Dendritic cell treated with granulocyte-macrophage colony-stimulating factor and Interleukin-4, amounts not matched to agents 40 ng/mL and 50 ng/mL, for 4 days (primary cell): Measurements from ENCODE around the gene EGR2.

Experiments used
- H3K27ac Mint-ChIP-seq: one replicate; pipeline ENCODE4 v1.8.0; 2022; ENCODE audit warnings: mild to moderate bottlenecking, mixed read lengths
- H3K27me3 Mint-ChIP-seq: one replicate; pipeline ENCODE4 v1.8.0; 2022; ENCODE audit warnings: mild to moderate bottlenecking, mixed read lengths
- H3K36me3 Mint-ChIP-seq: one replicate; pipeline ENCODE4 v1.8.0; 2022; ENCODE audit warnings: low read depth, mixed read lengths
- H3K4me1 Mint-ChIP-seq: one replicate; pipeline ENCODE4 v1.8.0; 2022; ENCODE audit warnings: low read depth, mixed read lengths
- H3K4me3 Mint-ChIP-seq: one replicate; pipeline ENCODE4 v1.8.0; 2022; ENCODE audit warnings: mild to moderate bottlenecking, moderate library complexity, mixed read lengths
- H3K9me3 Mint-ChIP-seq: one replicate; pipeline ENCODE4 v1.8.0; 2022; ENCODE audit warnings: mixed read lengths
- intact Hi-C: fragments of 100-400 bp; cut with micrococcal nuclease; formaldehyde crosslinking; loops from one replicate; pipeline ENCODE4 v1.15.0; 2022

The EGR2 gene

DNA sequence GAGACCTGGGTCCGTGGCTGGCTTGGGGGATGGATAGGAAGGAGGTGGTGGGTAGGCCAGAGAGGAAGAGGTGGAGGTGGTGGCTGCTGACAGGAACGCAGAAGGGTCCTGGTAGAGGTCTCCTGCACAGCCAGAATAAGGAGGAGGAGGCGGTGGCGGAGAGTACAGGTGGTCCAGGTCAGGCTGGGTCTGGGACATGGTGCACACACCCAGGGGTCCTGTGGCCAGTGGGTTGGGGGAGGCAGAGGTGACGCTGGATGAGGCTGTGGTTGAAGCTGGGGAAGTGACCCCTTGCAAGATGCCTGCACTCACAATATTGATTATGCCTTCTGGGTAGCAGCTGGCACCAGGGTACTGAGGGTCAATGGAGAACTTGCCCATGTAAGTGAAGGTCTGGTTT lies 2.2 kb downstream of the EGR2 start:
- peak overlapping the region; percentile 98 for H3K4me3 Mint-ChIP-seq
- peaks cover 66% of the 10 kb centered on the region for H3K36me3 Mint-ChIP-seq
- intact Hi-C loops, result loop anchor here (10.0 kb wide), 1 partner anchor 451 kb away; no protein-coding TSS in a partner anchor
- peaks cover 1% of the 10 kb centered on the region for H3K27me3 Mint-ChIP-seq
- H3K4me1 Mint-ChIP-seq, result peaks cover 60% of the 10 kb centered on the region
- peak overlapping the region; percentile 98 for H3K27ac Mint-ChIP-seq
- H3K9me3 Mint-ChIP-seq, result no peaks in the 10 kb centered on the region

DNA sequence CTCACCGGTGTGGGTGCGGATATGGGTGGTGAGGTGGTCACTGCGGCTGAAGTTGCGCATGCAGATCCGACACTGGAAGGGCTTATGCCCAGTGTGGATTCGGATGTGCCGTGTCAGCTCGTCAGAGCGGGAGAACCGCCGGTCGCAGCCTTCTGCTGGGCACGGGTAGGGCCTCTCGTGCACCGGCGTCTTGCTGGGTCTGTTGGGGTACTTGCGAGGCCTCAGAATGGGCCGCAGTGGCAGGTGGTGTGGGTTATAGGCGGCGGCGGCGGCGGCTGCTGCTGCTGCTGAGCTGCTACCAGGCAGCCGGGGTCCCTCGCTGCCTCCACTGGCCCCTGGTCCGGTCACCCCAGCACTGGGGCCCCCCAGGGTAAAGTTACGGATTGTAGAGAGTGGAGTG lies 2.7 kb downstream of the EGR2 start:
- Mint-ChIP-seq H3K36me3 (peaks cover 71% of the 10 kb centered on the region), H3K4me1 (peaks cover 62% of the 10 kb centered on the region), H3K27me3 (peaks cover 1% of the 10 kb centered on the region), H3K4me3 (peak overlapping the region; percentile 98), H3K9me3 (no peaks in the 10 kb centered on the region), H3K27ac (peak overlapping the region; percentile 98)
- intact Hi-C loops, result loop anchor here (10.0 kb wide), 1 partner anchor 451 kb away; no protein-coding TSS in a partner anchor

DNA sequence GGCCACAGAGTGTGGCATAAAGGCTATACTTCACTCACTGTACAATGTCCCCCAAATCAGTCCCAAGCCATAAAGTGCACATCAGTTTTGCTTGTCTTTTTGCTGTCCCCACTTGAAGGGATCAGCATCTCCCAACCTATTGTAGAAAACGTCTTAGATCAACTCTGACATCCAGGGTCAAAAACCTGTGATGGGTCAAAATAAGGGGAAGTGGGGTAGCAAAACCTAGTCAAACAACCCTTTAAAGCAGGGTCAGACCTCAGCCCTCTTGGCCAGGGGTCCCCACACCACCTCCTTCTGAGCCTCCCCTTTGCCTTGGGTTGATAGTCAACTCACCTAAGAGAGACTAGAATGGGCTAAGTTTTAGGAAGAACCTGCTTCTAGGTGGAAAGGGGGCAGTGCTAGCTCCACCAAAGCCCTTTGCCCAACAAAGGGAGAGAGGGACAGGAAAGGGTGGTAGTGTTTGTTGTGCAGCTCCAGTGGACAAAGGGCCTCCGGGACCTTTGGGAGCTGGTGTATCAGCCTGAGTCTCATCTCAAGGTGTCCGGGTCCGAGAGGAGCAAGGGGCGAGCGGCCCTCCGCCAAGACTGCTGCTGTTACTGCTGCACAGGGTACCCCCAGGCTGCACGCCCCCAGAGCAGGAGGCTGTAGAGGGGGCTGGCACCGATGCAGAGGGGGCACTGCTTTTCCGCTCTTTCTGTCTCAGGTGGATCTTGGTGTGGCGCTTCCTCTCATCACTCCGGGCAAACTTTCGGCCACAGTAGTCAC lies 3.3 kb downstream of the EGR2 start:
- no peaks in the 10 kb centered on the region for H3K9me3 Mint-ChIP-seq
- intact Hi-C loops, result loop anchor here (10.0 kb wide), 1 partner anchor 452 kb away; no protein-coding TSS in a partner anchor
- peak overlapping the region; percentile 98 for H3K4me3 Mint-ChIP-seq
- H3K27me3 Mint-ChIP-seq, result peaks cover 1% of the 10 kb centered on the region
- H3K27ac Mint-ChIP-seq, result peak overlapping the region; percentile 98
- peaks cover 75% of the 10 kb centered on the region for H3K36me3 Mint-ChIP-seq
- H3K4me1 Mint-ChIP-seq, result peaks cover 62% of the 10 kb centered on the region

DNA sequence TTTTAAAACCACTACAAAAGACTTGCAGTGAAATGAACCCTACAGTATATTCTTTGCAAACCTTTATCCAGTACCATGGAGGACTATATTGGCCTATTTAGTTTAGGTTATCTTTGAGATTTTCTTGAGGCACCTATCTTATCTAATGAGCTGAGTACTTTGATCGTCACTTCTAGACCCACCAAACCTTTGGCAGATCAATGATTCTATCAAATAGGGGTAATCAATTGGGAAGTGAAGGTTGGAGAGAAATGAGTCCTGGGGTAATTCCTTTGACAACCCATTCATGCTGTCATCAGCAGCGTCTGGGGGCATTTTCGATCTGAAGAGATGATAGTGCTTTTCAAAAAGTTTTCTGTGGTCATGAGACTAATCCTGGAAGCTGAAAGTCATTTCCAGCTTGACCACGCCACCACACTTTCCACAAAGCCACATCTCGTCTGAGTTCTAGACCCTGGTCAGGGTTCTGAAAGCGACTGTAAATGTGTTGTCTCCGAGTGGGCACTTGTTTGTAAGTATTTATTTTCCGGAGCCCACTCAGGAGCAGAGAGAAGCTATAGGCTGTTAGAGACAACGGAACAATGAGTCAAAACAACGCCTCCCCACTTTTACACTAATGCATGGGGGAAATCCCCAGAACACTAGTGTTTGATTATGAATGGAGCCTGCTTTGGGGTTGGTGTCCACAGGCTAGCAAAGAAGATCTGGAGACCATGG lies 4.8 kb downstream of the EGR2 start:
- Mint-ChIP-seq H3K36me3 (peaks cover 69% of the 10 kb centered on the region), H3K4me1 (peaks cover 65% of the 10 kb centered on the region), H3K27me3 (peaks cover 1% of the 10 kb centered on the region), H3K27ac (peak overlapping the region; percentile 67), H3K4me3 (no peak overlapping the region), H3K9me3 (no peaks in the 10 kb centered on the region)
- intact Hi-C loops, result loop anchor here (10.0 kb wide), 1 partner anchor 453 kb away; no protein-coding TSS in a partner anchor

DNA sequence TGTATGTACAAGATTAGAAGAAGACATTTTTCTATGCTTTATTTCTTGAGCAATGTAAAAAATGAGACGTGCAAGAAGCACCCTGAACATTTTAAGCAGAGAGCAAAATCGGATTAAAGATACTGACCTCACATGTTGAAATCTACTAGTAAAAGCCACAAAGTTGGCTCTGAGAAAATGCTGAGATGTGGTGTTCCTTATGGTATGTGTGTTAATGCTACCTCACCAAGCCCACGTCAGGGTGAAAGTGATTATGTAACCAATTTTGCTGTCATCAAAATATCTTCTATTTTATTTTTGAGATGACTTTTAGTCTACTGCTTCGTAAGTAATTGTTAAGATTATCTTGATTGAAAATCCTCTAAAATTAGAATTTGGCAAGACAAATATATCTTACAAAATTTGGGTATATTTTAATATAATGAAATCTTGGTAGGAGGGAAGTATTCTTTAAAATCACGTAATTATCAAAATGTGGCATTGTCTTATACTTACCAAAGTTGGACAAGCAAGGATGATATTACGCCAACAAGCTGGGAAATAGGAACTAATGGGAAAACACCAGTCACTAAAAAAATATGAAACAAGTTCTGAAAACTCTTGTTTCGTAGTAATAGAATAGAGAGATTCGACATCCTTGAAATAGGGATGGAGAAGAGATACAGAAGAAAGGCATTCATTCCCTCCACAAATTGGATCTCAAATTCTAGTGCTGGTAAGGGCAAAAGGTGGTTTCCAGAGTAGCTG lies 5.8 kb downstream of the EGR2 start:
- H3K9me3 Mint-ChIP-seq, result no peaks in the 10 kb centered on the region
- peak overlapping the region; percentile 67 for H3K27ac Mint-ChIP-seq
- H3K4me3 Mint-ChIP-seq, result no peak overlapping the region
- peaks cover 1% of the 10 kb centered on the region for H3K27me3 Mint-ChIP-seq
- H3K4me1 Mint-ChIP-seq, result peaks cover 68% of the 10 kb centered on the region
- intact Hi-C loops, result loop anchor here (10.0 kb wide), 1 partner anchor 454 kb away; no protein-coding TSS in a partner anchor
- peaks cover 69% of the 10 kb centered on the region for H3K36me3 Mint-ChIP-seq

DNA sequence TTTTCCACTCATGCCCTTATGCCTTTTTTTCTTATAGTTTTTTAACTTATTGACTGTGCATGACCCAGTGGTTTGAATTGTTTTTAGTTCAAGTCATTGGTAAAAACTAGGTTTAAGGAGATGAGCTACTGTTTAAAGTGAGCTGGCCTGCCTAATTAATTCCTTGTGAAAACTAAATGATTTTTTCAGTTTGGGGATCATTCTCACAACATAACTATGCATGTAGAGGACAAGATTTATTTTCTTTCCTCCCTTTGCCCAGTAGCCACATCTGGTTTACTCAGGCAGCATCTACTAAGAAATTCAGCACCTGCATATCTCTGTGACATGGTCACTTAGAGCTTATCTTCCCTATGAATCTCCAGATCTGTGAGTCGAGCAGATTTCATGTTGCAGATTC lies 9.9 kb downstream of the EGR2 start:
- intact Hi-C loops, result loop anchor here (1.0 to 5.0 kb wide), 2 partner anchors 9 to 59 kb away; no protein-coding TSS in a partner anchor
- Mint-ChIP-seq H3K36me3 (peaks cover 46% of the 10 kb centered on the region), H3K4me1 (peaks cover 45% of the 10 kb centered on the region), H3K9me3 (no peaks in the 10 kb centered on the region), H3K4me3 (peak overlapping the region; percentile 93), H3K27ac (peak overlapping the region; percentile 100), H3K27me3 (no peaks in the 10 kb centered on the region)

DNA sequence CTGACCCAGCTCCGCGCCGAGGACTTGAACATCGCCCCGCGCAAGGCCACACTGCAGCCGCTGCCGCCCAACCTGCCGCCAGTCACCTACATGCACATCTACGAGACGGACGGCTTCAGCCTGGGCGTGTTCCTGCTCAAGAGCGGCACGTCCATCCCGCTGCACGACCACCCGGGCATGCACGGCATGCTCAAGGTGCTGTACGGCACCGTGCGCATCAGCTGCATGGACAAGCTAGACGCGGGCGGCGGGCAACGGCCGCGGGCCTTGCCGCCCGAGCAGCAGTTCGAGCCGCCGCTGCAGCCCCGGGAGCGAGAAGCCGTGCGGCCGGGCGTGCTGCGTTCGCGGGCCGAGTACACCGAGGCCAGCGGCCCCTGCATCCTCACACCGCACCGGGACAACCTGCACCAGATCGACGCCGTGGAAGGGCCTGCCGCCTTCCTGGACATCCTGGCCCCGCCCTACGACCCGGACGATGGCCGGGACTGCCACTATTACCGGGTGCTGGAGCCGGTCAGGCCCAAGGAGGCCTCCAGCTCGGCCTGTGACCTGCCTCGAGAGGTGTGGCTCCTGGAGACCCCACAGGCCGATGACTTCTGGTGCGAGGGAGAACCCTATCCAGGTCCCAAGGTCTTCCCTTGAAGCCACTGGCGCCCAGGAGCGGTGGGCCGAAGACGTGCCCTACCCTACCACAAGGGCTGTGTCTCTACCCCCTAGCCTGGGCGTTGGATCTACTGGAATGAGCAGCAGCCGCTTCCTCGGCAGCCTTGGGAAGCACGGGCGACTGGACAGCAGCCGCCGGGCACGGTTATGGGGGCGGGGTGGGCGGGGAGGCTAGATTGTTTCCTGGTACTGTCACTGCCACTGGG lies 10.7 kb downstream of the EGR2 start:
- Mint-ChIP-seq H3K27ac (peak overlapping the region; percentile 100), H3K9me3 (no peaks in the 10 kb centered on the region), H3K27me3 (peaks cover 4% of the 10 kb centered on the region), H3K4me1 (peaks cover 48% of the 10 kb centered on the region), H3K4me3 (peak overlapping the region; percentile 93), H3K36me3 (peaks cover 45% of the 10 kb centered on the region)
- intact Hi-C loops, result loop anchor here (1.0 to 5.0 kb wide), 2 partner anchors 10 to 58 kb away; no protein-coding TSS in a partner anchor

DNA sequence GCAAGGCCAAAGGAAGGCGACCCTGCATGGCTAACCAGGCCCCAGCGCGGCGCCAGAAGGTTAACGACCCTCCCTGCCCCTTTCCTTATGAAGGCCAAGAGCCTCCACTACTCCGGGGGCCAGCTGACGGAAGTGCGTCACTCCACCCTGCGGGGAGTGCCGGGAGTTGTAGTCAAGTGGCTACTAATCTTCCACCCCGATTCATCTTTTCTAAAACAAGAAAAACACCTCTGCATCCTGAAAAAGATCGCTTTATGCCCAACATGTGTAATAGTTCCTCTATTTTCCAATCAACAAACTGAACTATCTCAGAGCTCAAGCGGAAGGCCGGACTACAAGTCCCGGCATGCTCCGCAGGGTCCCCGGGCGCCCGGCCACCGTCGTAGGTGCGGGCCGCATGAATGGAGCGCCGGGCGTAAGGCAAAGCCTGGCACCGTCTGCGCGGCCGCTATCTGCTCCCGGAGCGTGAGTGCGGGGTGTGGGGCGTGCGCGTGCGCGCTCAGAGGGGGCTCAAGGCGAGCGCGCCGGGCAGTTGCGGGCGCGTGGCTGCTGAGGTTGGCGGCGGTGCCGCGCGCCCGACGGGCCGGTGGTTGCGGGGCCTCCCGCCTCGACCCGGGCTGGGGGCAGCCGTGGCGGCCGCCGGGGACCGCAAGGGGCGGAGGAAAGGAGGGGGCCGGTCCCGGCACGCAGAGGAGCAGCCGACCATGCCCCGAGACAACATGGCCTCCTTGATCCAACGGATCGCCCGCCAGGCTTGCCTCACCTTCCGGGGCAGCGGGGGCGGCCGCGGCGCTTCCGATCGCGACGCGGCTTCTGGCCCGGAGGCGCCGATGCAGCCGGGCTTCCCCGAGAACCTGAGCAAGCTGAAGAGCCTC lies 11.6 kb downstream of the EGR2 start, which contains the start of gene ADO:
ADO (plus strand) TSS at position 365 of the 875 bp plus-strand sequence; CDS start at position 705, 340 bp downstream.
- H3K4me1 Mint-ChIP-seq, result peaks cover 54% of the 10 kb centered on the region
- peaks cover 45% of the 10 kb centered on the region for H3K36me3 Mint-ChIP-seq
- no peaks in the 10 kb centered on the region for H3K9me3 Mint-ChIP-seq
- intact Hi-C loops, result loop anchor here (5.0 kb wide), 2 partner anchors 42 to 57 kb away; no protein-coding TSS in a partner anchor
- H3K27me3 Mint-ChIP-seq, result peaks cover 5% of the 10 kb centered on the region
- peak within 1 kb of the TSS; percentile 100 for H3K27ac Mint-ChIP-seq
- peak within 1 kb of the TSS; percentile 93 for H3K4me3 Mint-ChIP-seq

DNA sequence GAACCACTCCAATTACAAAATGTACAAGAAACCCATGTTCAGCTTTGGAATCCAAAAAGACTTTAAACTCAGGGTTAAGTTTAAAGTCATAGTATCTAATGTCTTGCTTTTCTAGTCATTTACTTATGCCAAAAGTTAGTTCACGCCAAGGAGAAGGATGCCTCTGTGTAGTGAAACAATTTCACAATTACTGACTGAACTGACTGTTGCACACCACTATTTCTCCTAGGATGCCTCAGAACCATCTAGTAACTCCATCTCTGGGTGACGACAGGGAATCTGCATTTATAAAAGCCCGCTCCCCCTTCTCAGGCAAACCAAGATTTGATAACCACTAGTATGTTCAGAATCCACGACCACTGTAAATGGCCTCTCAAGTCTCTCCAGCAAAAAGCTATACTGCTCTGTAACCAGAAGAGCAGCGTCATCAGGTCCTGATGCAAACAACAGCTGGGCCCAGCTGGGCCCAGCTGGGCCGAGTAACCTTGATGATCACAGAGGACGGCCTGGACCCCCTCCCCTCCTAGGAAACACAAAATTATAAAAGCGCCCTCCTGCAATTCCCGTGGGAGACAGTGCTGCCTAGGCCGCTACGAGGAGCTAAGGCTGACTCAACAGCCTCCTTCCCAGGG lies 12.3 kb downstream of the EGR2 start:
- Mint-ChIP-seq H3K9me3 (no peaks in the 10 kb centered on the region), H3K27me3 (peaks cover 8% of the 10 kb centered on the region), H3K4me3 (peak overlapping the region; percentile 93), H3K36me3 (peaks cover 42% of the 10 kb centered on the region), H3K27ac (peak overlapping the region; percentile 100), H3K4me1 (peaks cover 54% of the 10 kb centered on the region)
- intact Hi-C loops, result loop anchor here (5.0 kb wide), 1 partner anchor 42 kb away; no protein-coding TSS in a partner anchor

DNA sequence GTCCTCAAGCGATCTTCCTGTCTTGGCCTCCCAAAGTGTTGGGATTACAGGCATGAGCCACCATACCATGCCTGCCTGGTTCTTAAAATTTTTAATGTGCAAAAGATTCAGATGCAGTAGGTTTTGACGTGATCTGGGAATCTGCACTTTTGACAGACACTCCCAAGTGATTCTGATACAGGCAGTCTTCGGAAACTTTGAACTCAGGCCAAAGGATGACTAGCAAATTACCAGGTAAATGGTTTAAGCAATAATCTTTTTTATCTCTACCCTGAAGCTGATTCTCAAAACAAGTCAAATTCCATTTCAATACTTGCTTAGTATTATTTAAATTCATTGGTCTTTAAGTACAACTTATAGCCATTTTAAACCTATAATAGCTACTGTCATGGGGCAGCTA lies 14.3 kb downstream of the EGR2 start:
- intact Hi-C loops, result loop anchor here (5.0 kb wide), 1 partner anchor 40 kb away; no protein-coding TSS in a partner anchor
- H3K4me3 Mint-ChIP-seq, result no peak overlapping the region
- H3K27ac Mint-ChIP-seq, result no peak overlapping the region
- H3K27me3 Mint-ChIP-seq, result peaks cover 9% of the 10 kb centered on the region
- peaks cover 30% of the 10 kb centered on the region for H3K36me3 Mint-ChIP-seq
- peaks cover 55% of the 10 kb centered on the region for H3K4me1 Mint-ChIP-seq
- H3K9me3 Mint-ChIP-seq, result no peaks in the 10 kb centered on the region

DNA sequence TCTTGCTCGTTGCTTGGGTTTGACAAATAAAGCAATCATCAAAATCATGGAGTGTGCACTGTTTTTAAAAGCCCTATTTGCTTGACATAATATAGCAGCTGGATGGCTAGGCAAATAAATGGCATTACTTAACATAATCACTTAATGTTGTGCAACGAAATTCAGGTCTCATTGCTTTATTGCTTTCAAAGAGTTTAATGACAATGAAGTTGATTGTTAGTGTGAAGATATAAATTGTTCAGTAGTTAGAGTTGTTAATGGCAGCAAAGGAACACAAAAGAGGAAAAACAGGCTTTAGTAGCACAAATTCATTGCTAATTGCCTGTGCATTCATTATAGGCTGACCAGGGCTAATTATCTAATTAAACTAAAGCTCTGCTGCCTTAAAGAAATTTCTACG lies 19.3 kb downstream of the EGR2 start:
- no peak overlapping the region for H3K4me3 Mint-ChIP-seq
- H3K27ac Mint-ChIP-seq, result peak overlapping the region; percentile 63
- H3K27me3 Mint-ChIP-seq, result peaks cover 21% of the 10 kb centered on the region
- H3K4me1 Mint-ChIP-seq, result peaks cover 47% of the 10 kb centered on the region
- intact Hi-C loops, result no loop called here
- peaks cover 6% of the 10 kb centered on the region for H3K36me3 Mint-ChIP-seq
- H3K9me3 Mint-ChIP-seq, result no peaks in the 10 kb centered on the region

DNA sequence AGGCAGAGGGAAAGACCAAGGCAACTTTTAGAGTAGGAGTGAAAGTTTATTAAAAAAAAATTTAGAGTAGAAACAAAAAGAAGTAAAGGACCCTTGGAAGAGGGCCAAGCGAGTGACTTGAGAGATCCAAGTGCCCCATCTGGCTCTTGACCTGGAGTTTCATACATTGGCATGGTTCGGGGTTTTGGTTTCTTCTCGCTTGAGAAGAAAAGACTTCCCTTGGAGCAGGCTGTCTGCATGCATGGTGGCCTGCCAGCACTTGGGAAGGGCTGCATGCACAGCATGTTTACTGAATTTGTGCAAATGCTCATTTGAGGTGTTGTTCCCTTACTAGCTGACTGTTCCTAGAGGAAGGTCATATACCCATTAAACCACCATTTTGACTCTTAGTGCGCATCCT lies 20.4 kb downstream of the EGR2 start:
- Mint-ChIP-seq H3K27me3 (peaks cover 21% of the 10 kb centered on the region), H3K4me1 (peaks cover 48% of the 10 kb centered on the region), H3K36me3 (peaks cover 6% of the 10 kb centered on the region), H3K4me3 (no peak overlapping the region), H3K9me3 (no peaks in the 10 kb centered on the region), H3K27ac (no peak overlapping the region)
- intact Hi-C loops, result no loop called here
